UCSD-AML1 (cell line): ENCODE measurements around the gene EXOC3L2.

Experiments used
- DNase-seq: peaks from one replicate; lab custom pipeline; 2025; ENCODE audit not compliant: unreplicated experiment; lab: John Stamatoyannopoulos, UW

The EXOC3L2 gene

GRCh38 chr19:45222724-45223123, 22.5 kb downstream of the EXOC3L2 start:
- no peak for DNase-seq

- no peak for DNase-seq
These were observed 26.1 kb downstream of the EXOC3L2 start for GRCh38 chr19:45218911-45219743.

- DNase-seq = no peak
These were observed 26.8 kb downstream of the EXOC3L2 start for GRCh38 chr19:45218426-45218825.

GRCh38 chr19:45217957-45218334, 27.3 kb downstream of the EXOC3L2 start:
- no peak for DNase-seq

- DNase-seq = no peak
These were observed 27.8 kb downstream of the EXOC3L2 start for GRCh38 chr19:45217193-45217956.

GRCh38 chr19:45216667-45217066, 28.5 kb downstream of the EXOC3L2 start:
- no peak for DNase-seq

- peak; percentile 73 for DNase-seq
These were observed 29.6 kb downstream of the EXOC3L2 start for GRCh38 chr19:45215391-45216191.

GRCh38 chr19:45213031-45213430, 32.2 kb downstream of the EXOC3L2 start:
- no peak for DNase-seq

GRCh38 chr19:45211751-45212381, 33.3 kb downstream of the EXOC3L2 start:
- peak; percentile 89 for DNase-seq

- no peak for DNase-seq
These were observed 38.9 kb downstream of the EXOC3L2 start for GRCh38 chr19:45206328-45206727.

- no peak for DNase-seq
These were observed 39.4 kb downstream of the EXOC3L2 start for GRCh38 chr19:45205810-45206209.

GRCh38 chr19:45202637-45203036, 42.6 kb downstream of the EXOC3L2 start:
- DNase-seq = no peak

- DNase-seq = peak; percentile 73
These were observed 44.6 kb downstream of the EXOC3L2 start for GRCh38 chr19:45200568-45200967.

- DNase-seq = no peak
These were observed 49.4 kb downstream of the EXOC3L2 start for GRCh38 chr19:45195764-45196163.

- no peak for DNase-seq
These were observed 53.8 kb downstream of the EXOC3L2 start for GRCh38 chr19:45191375-45191774.

GRCh38 chr19:45189971-45190370, 55.2 kb downstream of the EXOC3L2 start:
- no peak for DNase-seq

GRCh38 chr19:45187421-45188100, 57.6 kb downstream of the EXOC3L2 start:
- peak; percentile 33 for DNase-seq

GRCh38 chr19:45186509-45187334, 58.5 kb downstream of the EXOC3L2 start:
- DNase-seq = no peak

GRCh38 chr19:45184115-45184514, 61.1 kb downstream of the EXOC3L2 start:
- DNase-seq = no peak

GRCh38 chr19:45182758-45183157, 62.4 kb downstream of the EXOC3L2 start:
- DNase-seq = no peak
